H1 (cell line): ENCODE measurements around the gene CCDC60. TPM values are rescaled to one million over a fixed set of nuclear protein-coding genes. Genes with fewer than 3 reads are reported as not detected.

ENCODE experiments used
- CTCF ChIA-PET: fragments of 300-600 bp; sonication (Branson Sonifier 250); formaldehyde crosslinking; loops from one replicate; lab custom pipeline; 2021; ENCODE audit not compliant: partially characterized antibody; lab: Charles Lee
- POLR2A ChIA-PET: fragments of 300-600 bp; sonication (Branson Sonifier 250); formaldehyde crosslinking; loops from one replicate; lab custom pipeline; 2021; ENCODE audit warnings: inconsistent platforms; ENCODE audit not compliant: partially characterized antibody; lab: Charles Lee
- DNase-seq, 2 experiments: peaks; one replicate each; pipeline versions ENCODE4 v3.0.0 to v3.0.0-alpha.2; 2010 to 2022; ENCODE audit warnings: low spot score in 2 of 2, low read depth in 1 of 2, mixed read lengths in 1 of 2
- FAIRE-seq: peaks from 2 replicates; lab custom pipeline; 2011; peaks lifted over from hg19 to GRCh38; lab: Jason Lieb, UNC
- H2AFZ ChIP-seq: 2 replicates; pipeline ENCODE4 v1.8.1; 2012; ENCODE audit warnings: low read length, inconsistent platforms
- H2AK5ac ChIP-seq: 2 replicates; pipeline ENCODE4 v1.6.1; 2013; ENCODE audit warnings: low read depth, low read length
- H2BK120ac ChIP-seq: replicated peaks from 2 replicates; pipeline ENCODE3; 2013; ENCODE audit warnings: low read depth, low read length, inconsistent platforms
- H2BK12ac ChIP-seq: 2 replicates; pipeline ENCODE4 v1.6.1; 2013; ENCODE audit warnings: low read depth, low read length
- H2BK15ac ChIP-seq: 2 replicates; pipeline ENCODE4 v1.6.1; 2013; ENCODE audit warnings: low read length
- H2BK20ac ChIP-seq: 2 replicates; pipeline ENCODE4 v1.6.1; 2013; ENCODE audit warnings: low read length
- H2BK5ac ChIP-seq: 2 replicates; pipeline ENCODE4 v1.6.1; 2013; ENCODE audit warnings: low read depth, low read length
- H3K14ac ChIP-seq: 2 replicates; pipeline ENCODE4 v1.6.1; 2013; ENCODE audit warnings: inconsistent platforms; ENCODE audit not compliant: insufficient read length
- H3K18ac ChIP-seq: 2 replicates; pipeline ENCODE4 v1.6.1; 2013; ENCODE audit warnings: low read length; ENCODE audit errors: extremely low read depth
- H3K23ac ChIP-seq: 2 replicates; pipeline ENCODE4 v1.6.1; 2013; ENCODE audit warnings: inconsistent platforms; ENCODE audit not compliant: insufficient read length
- H3K23me2 ChIP-seq: 2 replicates; pipeline ENCODE4 v1.6.1; 2013; ENCODE audit warnings: low read depth, low read length
- H3K27ac ChIP-seq: 2 replicates; pipeline ENCODE4 v1.6.1; 2011; ENCODE audit warnings: low read depth, low read length, inconsistent platforms
- H3K27me3 ChIP-seq, 4 experiments: replicated peaks in 1 of 4; 1 replicate in 1 of 4; 2 replicates in 3 of 4; pipeline versions ENCODE4 v1.6.1 to v1.8.1; 2011 to 2013; ENCODE audit warnings: low read length in 3 of 4, mild to moderate bottlenecking in 3 of 4, inconsistent platforms in 2 of 4, mixed read lengths in 2 of 4, moderate library complexity in 1 of 4; ENCODE audit not compliant: control insufficient read depth in 3 of 4, insufficient read depth in 3 of 4; ENCODE audit errors: extremely low read depth in 1 of 4
- H3K36me3 ChIP-seq, 4 experiments: 2 replicates each; pipeline versions ENCODE4 v1.6.1 to v1.8.1; 2011 to 2013; ENCODE audit warnings: mild to moderate bottlenecking in 4 of 4, low read length in 3 of 4, moderate library complexity in 2 of 4, control low read depth in 1 of 4, inconsistent platforms in 1 of 4; ENCODE audit not compliant: insufficient read depth in 4 of 4, control insufficient read depth in 2 of 4
- H3K4ac ChIP-seq: replicated peaks from 2 replicates; pipeline ENCODE3; 2013; ENCODE audit warnings: low read length, low read depth, mixed read lengths, inconsistent platforms; ENCODE audit not compliant: insufficient read length
- H3K4me1 ChIP-seq, 4 experiments: replicated peaks in 1 of 4; 1 replicate in 1 of 4; 2 replicates in 3 of 4; pipeline versions ENCODE4 v1.6.1 to v1.8.1; 2011 to 2013; ENCODE audit warnings: low read length in 3 of 4, inconsistent platforms in 2 of 4, mixed read lengths in 1 of 4; ENCODE audit not compliant: insufficient read depth in 4 of 4, control insufficient read depth in 3 of 4
- H3K4me2 ChIP-seq, 2 experiments: 2 replicates each; pipeline versions ENCODE4 v1.6.1 to v1.8.1; 2011 to 2013; ENCODE audit warnings: low read depth in 2 of 2, low read length in 2 of 2, control low read depth in 1 of 2, inconsistent platforms in 1 of 2, mild to moderate bottlenecking in 1 of 2; ENCODE audit not compliant: insufficient read depth in 1 of 2
- H3K4me3 ChIP-seq, 4 experiments: fragments of 200-600, 300-600 bp in 1 of 4; sonication (generic), shearing (Covaris generic), sonication (Bioruptor Twin) in 1 of 4; 2 replicates each; pipeline versions ENCODE4 v1.5.1 to v1.8.1; 2011 to 2016; ENCODE audit warnings: low read length in 4 of 4, low read depth in 3 of 4, control low read depth in 2 of 4, inconsistent platforms in 2 of 4, mild to moderate bottlenecking in 2 of 4, mixed read lengths in 1 of 4, moderate library complexity in 1 of 4; ENCODE audit not compliant: insufficient read depth in 2 of 4; ENCODE audit errors: extremely low read depth in 1 of 4
- H3K56ac ChIP-seq: replicated peaks from 2 replicates; pipeline ENCODE3; 2013; ENCODE audit warnings: low read depth, mild to moderate bottlenecking, mixed read lengths, low read length, inconsistent platforms; ENCODE audit not compliant: insufficient read length
- H3K79me1 ChIP-seq: 2 replicates; pipeline ENCODE4 v1.6.1; 2013; ENCODE audit warnings: low read depth, low read length, control low read depth
- H3K79me2 ChIP-seq, 2 experiments: 2 replicates each; pipeline versions ENCODE4 v1.6.1 to v1.8.1; 2012 to 2013; ENCODE audit warnings: low read length in 2 of 2, mild to moderate bottlenecking in 2 of 2, inconsistent platforms in 1 of 2; ENCODE audit not compliant: insufficient read depth in 2 of 2, control insufficient read depth in 1 of 2
- H3K9ac ChIP-seq, 4 experiments: replicated peaks in 1 of 4; 1 replicate in 1 of 4; 2 replicates in 3 of 4; pipeline versions ENCODE4 v1.6.1 to v1.8.1; 2011 to 2013; ENCODE audit warnings: low read depth in 3 of 4, low read length in 3 of 4, control low read depth in 2 of 4, mild to moderate bottlenecking in 2 of 4, moderate library complexity in 2 of 4, inconsistent platforms in 1 of 4; ENCODE audit errors: extremely low read depth in 1 of 4
- H3K9me3 ChIP-seq, 2 experiments: 2 replicates each; pipeline versions ENCODE4 v1.6.1 to v1.8.1; 2012 to 2013; ENCODE audit warnings: mild to moderate bottlenecking in 2 of 2, moderate library complexity in 2 of 2, control low read depth in 1 of 2, inconsistent platforms in 1 of 2, low read depth in 1 of 2, low read length in 1 of 2, mixed read lengths in 1 of 2; ENCODE audit not compliant: insufficient read depth in 2 of 2
- H4K20me1 ChIP-seq, 2 experiments: replicated peaks in 1 of 2; 2 replicates each; pipeline versions ENCODE3 to v1.8.1; 2011 to 2013; ENCODE audit warnings: inconsistent platforms in 2 of 2, low read length in 2 of 2, mild to moderate bottlenecking in 1 of 2; ENCODE audit not compliant: insufficient read depth in 2 of 2, control insufficient read depth in 1 of 2
- H4K5ac ChIP-seq: 2 replicates; pipeline ENCODE4 v1.6.1; 2013; ENCODE audit warnings: low read length, low read depth, mixed read lengths, inconsistent platforms; ENCODE audit not compliant: insufficient read length
- H4K8ac ChIP-seq: 2 replicates; pipeline ENCODE4 v1.8.0; 2013; ENCODE audit warnings: mild to moderate bottlenecking, moderate library complexity, low read length, inconsistent platforms; ENCODE audit not compliant: insufficient read depth; ENCODE audit errors: extremely low read depth
- H4K91ac ChIP-seq: replicated peaks from 2 replicates; pipeline ENCODE3; 2013; ENCODE audit warnings: low read length, mixed read lengths, inconsistent platforms; ENCODE audit not compliant: insufficient read length
- BRCA1 ChIP-seq: IDR thresholded peaks from 2 replicates; pipeline ENCODE4 v1.6.1; 2012; ENCODE audit warnings: low read depth, low read length, improper control_type of control experiment
- RBBP5 ChIP-seq: IDR thresholded peaks from 2 replicates; pipeline ENCODE4 v1.7.1; 2012; ENCODE audit warnings: low read depth, mild to moderate bottlenecking, inconsistent platforms, low read length, moderate library complexity, borderline replicate concordance
- SIX5 ChIP-seq: IDR thresholded peaks from 2 replicates; pipeline ENCODE4 v1.6.1; 2011; ENCODE audit warnings: mild to moderate bottlenecking, low read depth, low read length
- WGBS, 2 experiments: shearing (Covaris generic) in 1 of 2; methylation state at CpG; one replicate each; pipeline versions ENCODE4 v1.1.6 to v1.1.7; 2013 to 2015; ENCODE audit warnings: low lambda C conversion rate in 2 of 2, mixed read lengths in 2 of 2, inconsistent platforms in 1 of 2, low coverage in 1 of 2, missing lambda C conversion rate in 1 of 2; ENCODE audit not compliant: insufficient replicate concordance in 2 of 2, insufficient coverage in 1 of 2, insufficient read length in 1 of 2; ENCODE audit errors: extremely low coverage in 1 of 2, missing lambda C conversion rate in 1 of 2; 5-methylcytosine and 5-hydroxymethylcytosine counted together
- polyA plus RNA-seq, 7 experiments: library from polyadenylated mRNA; depleted of rRNA in 3 of 7; stranded (reverse) in 5 of 7; unstranded in 2 of 7; fragments of >200 nt in 5 of 7; fragments of 200-250 nt in 2 of 7; gene quantifications; 1 replicate in 5 of 7; 2 replicates in 1 of 7; 4 replicates in 1 of 7; pipeline versions ENCODE4 v1.2.1 to v1.2.3, GENCODE V29; 2011 to 2013; ENCODE audit warnings: missing spikeins in 2 of 7, mixed read lengths in 2 of 7
- total RNA-seq: library from RNA; stranded (reverse); fragmentation: NEBNext Ultra II Directional; extraction: Animal tissue kit (Norgen Biotek cat#: 25700); gene quantifications from 2 replicates; pipeline ENCODE4 v1.2.1, GENCODE V29; 2021

The CCDC60 gene
- total and polyA plus RNA-seq, 2 of the 8 experiments (the other 6 are each of a cell fraction or from before 2014, with no cell fraction given): 0.05 TPM; not detected in 1

GRCh38 chr12:119589634-119590033, 255.1 kb downstream of the CCDC60 start:
- H3K36me3 ChIP-seq: no peaks in the 10 kb centered on the region
- ChIA-PET POLR2A (no interaction called here), CTCF (interaction anchor here (1.1 to 2.6 kb wide), 2 partner anchors 45 to 53 kb away, joined by 3 to 6 read pairs; no protein-coding TSS in a partner anchor)
- no peak overlapping the region for H3K18ac ChIP-seq
- no peak overlapping the region for H2AK5ac ChIP-seq
- no peak overlapping the region for H2BK5ac ChIP-seq
- no peak for FAIRE-seq
- H3K9ac ChIP-seq: no peak overlapping the region
- TF ChIP-seq SIX5: no peak
- TF ChIP-seq RBBP5: no peak
- TF ChIP-seq BRCA1: no peak
- H3K14ac ChIP-seq: no peak overlapping the region
- no peaks in the 10 kb centered on the region for H3K9me3 ChIP-seq
- H2BK20ac ChIP-seq: no peak overlapping the region
- WGBS, 2 experiments: 86% methylated on average over 4 of the region's 4 CpGs; no CpG with 5 or more reads in 1 of the 2 experiments
- DNase-seq: no peak
- H3K4ac ChIP-seq: no peak overlapping the region
- H3K79me1 ChIP-seq: no peaks in the 10 kb centered on the region
- H3K27me3 ChIP-seq: peaks cover 21 to 32% (median 26%) of the 10 kb centered on the region in 4 experiments
- H3K4me1 ChIP-seq: peaks cover 0 to 5% (median 0%) of the 10 kb centered on the region in 4 experiments; a peak in 3 of 7 replicates
- no peak overlapping the region for H4K91ac ChIP-seq
- H2BK120ac ChIP-seq: no peak overlapping the region
- H2AFZ ChIP-seq: no peak overlapping the region
- no peaks in the 10 kb centered on the region for H3K79me2 ChIP-seq
- H3K4me2 ChIP-seq: no peak overlapping the region
- H3K4me3 ChIP-seq: no peak overlapping the region
- H4K5ac ChIP-seq: no peak overlapping the region
- H4K8ac ChIP-seq: no peak overlapping the region
- no peaks in the 10 kb centered on the region for H4K20me1 ChIP-seq
- no peak overlapping the region for H3K23ac ChIP-seq
- H3K23me2 ChIP-seq: peaks cover 12% of the 10 kb centered on the region; the same call in 1 of the 2 replicates
- H2BK15ac ChIP-seq: no peak overlapping the region
- no peak overlapping the region for H3K56ac ChIP-seq
- H3K27ac ChIP-seq: no peak overlapping the region
- no peak overlapping the region for H2BK12ac ChIP-seq

Other genes starting within 250 kb of the CCDC60 start
- gene HSPB8, start 155.8 kb upstream of the CCDC60 start, total RNA-seq: 11.7 TPM in 2 replicates
- 17.4 and 28.2 TPM in 2 replicates for gene HSPB8, start 155.8 kb upstream of the CCDC60 start, polyA plus RNA-seq (2011; rRNA removed)